HK-2 (cell line): ENCODE results near the gene ZBTB5.
"Not testable (repeated sequence)": the region's sequence is repeated elsewhere in the genome, so short reads cannot be mapped to it uniquely, and the experiment has no call there.

Experiments
- DNase-seq: peaks from one replicate; pipeline ENCODE4 v3.0.0-alpha.2; 2018; ENCODE audit not compliant: unreplicated experiment

ZBTB5 gene

GRCh38 chr9:37486256-37486615 is 21.0 kb upstream of the ZBTB5 start:
- DNase-seq, result no peak

GRCh38 chr9:37485389-37486255 is 20.4 kb upstream of the ZBTB5 start, which contains the start of gene POLR1E:
Gene POLR1E (plus strand): TSS chr9:37485948. CDS start chr9:37486048, 100 bp downstream.
- DNase-seq, result peak; percentile 91

- no peak for DNase-seq
Observed at GRCh38 chr9:37480759-37481158, 15.5 kb upstream of the ZBTB5 start.

- not testable (repeated sequence) for DNase-seq
Observed at GRCh38 chr9:37477987-37478619, 12.9 kb upstream of the ZBTB5 start.

- not testable (repeated sequence) for DNase-seq
Observed at GRCh38 chr9:37477443-37477842, 12.2 kb upstream of the ZBTB5 start.

GRCh38 chr9:37476930-37477329 is 11.7 kb upstream of the ZBTB5 start:
- DNase-seq, result no peak

- no peak for DNase-seq
Observed at GRCh38 chr9:37474438-37474837, 9.2 kb upstream of the ZBTB5 start.

- not testable (repeated sequence) for DNase-seq
Observed at GRCh38 chr9:37473982-37474381, 8.7 kb upstream of the ZBTB5 start.

- no peak for DNase-seq
Observed at GRCh38 chr9:37471942-37472684, 6.9 kb upstream of the ZBTB5 start.

GRCh38 chr9:37468620-37469019 is 3.4 kb upstream of the ZBTB5 start:
- DNase-seq, result no peak

GRCh38 chr9:37467530-37467929 is 2.3 kb upstream of the ZBTB5 start:
- DNase-seq, result not testable (repeated sequence)

GRCh38 chr9:37466037-37466709 is 923 bp upstream of the ZBTB5 start:
- DNase-seq, result peak; percentile 76

- no peak for DNase-seq
Observed at GRCh38 chr9:37464426-37465248, 613 bp downstream of the ZBTB5 start.

GRCh38 chr9:37464006-37464405 is 1.2 kb downstream of the ZBTB5 start:
- no peak for DNase-seq

- no peak for DNase-seq
Observed at GRCh38 chr9:37456817-37457216, 8.4 kb downstream of the ZBTB5 start.

GRCh38 chr9:37455884-37456647 is 9.2 kb downstream of the ZBTB5 start:
- DNase-seq, result no peak

GRCh38 chr9:37454238-37454637 is 11.0 kb downstream of the ZBTB5 start:
- no peak for DNase-seq

GRCh38 chr9:37453827-37454226 is 11.4 kb downstream of the ZBTB5 start:
- no peak for DNase-seq

- DNase-seq, result no peak
Observed at GRCh38 chr9:37452611-37453010, 12.6 kb downstream of the ZBTB5 start.

- no peak for DNase-seq
Observed at GRCh38 chr9:37451628-37452027, 13.6 kb downstream of the ZBTB5 start.
